ENCODE data around the gene OXSR1. TPM values are rescaled to one million over a fixed set of nuclear protein-coding genes. Genes with fewer than 3 reads are reported as not detected.
"Not testable (repeated sequence)": the region's sequence is repeated elsewhere in the genome, so short reads cannot be mapped to it uniquely, and the experiment has no call there.

The OXSR1 gene
- total RNA-seq, 1 donor from 2014 or later = 24.6 TPM

DNA sequence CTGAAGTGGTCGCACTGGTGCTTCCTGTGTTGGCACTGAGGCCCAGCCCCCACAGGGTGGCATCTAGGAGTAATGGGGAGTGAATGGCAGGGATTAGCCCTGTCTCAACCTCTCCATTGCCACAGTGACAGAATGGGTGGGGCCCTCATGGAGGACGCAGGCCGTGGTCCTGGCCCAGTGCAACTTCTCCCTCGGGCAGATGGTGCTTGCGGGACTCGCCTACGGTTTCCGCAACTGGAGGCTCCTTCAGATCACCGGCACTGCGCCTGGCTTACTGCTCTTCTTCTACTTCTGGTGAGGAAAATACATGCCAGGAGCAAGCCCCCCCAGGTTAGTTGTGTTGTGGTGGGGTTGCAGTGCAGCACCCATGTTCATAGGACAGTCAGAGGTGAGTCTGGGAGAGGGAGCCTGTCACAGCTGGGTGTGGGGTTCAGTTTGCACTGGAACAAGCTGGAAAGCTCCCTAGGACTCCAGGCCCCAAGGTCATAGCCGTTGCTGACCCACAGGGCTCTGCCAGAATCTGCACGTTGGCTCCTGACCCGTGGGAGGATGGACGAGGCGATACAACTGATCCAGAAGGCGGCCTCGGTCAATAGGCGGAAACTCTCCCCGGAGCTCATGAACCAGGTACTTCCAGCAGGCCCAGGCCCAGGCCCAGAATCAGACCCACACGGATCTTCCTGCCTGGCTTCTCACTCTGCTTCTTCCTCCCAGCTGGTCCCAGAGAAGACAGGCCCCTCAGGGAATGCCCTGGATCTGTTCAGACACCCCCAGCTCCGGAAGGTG lies 109.7 kb downstream of the OXSR1 start:
- intact Hi-C loops (cut with DNase I) = no loop called here
- no peak for DNase-seq (ENCODE audit: missing footprints)
- no peak for ATAC-seq

DNA sequence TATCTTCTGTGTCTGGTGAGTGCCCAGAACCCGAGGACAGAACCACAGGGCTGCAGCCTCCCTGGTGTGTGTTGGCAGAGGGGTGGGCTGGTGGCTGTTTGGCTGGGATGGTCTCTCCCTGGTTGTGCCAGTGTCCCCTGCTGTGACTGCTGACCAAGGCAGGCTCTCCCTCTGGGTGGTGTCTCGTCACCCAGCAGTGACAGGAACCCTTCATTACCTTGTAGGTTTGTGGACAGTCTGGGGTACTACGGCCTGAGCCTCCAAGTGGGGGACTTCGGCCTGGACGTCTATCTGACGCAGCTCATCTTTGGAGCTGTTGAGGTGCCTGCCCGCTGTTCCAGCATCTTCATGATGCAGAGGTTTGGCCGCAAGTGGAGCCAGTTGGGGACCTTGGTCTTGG lies 110.3 kb downstream of the OXSR1 start:
- ATAC-seq (no peak), DNase-seq (ENCODE audit: missing footprints) (no peak)
- intact Hi-C loops (cut with DNase I) = no loop called here

DNA sequence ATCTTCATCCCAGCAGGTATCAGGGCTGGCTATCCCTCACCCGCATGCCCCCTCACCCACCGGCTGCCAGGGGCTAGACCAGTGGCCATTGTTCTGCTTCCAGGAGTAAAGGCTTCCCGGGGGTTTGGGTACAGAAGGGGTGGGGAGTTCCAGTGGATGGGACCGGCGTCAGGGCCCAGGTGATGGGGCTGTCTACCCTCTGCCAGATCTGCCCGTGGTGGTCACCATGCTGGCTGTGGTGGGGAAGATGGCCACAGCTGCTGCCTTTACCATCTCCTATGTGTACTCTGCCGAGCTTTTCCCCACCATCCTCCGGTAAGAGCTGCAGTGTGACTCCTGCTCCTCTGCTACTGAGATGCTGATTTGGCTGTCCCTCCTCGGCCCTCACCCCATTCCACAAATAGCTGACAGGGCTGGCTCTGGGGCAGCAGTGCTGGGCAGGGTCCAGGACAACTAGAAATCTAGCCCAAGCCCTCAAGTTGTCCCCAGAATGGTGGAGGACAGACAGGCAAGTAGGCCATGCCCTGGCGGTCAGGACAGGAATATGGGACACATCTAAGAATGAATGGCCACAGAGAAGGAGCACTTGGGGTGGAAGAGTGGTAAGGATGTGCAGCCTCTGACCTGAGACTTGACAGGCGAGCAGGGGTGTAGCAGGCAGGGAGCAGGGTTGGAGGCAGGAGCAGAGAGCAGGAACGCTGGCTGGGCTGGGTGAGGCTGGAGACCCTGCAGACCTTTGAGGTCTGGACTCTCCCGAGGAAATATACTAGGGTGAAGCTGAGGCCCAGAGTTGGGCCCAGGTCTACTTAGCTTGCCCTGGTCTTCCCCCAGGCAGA lies 111.0 kb downstream of the OXSR1 start:
- DNase-seq (ENCODE audit: missing footprints) (no peak), ATAC-seq (peak; percentile 58)
- intact Hi-C loops (cut with DNase I) = no loop called here

DNA sequence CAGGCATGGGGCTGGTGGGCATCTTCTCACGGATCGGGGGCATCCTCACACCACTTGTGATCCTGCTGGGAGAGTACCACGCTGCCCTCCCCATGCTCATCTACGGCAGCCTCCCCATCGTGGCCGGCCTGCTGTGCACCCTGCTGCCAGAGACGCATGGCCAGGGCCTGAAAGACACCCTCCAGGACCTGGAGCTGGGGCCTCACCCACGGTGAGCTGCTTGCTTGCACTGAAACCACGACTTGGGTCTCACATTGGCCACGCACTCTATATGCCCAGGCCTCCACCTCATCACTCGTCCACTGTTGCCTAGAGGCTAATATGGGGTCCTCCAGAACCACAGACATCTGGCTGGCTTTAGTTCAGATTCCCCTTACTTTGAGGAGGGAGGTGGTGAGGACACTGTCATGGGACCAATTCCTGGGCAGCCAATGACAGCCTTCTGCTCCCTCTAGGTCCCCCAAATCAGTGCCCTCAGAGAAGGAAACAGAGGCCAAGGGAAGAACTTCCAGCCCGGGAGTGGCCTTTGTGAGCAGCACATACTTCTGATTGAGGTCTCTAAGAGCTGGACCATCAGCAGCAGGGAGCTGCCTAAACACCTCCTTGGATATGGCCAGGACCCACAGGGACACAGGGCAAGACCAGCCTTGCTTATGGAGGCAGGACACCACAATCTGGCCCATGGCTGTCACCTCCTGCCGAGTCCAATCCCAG lies 111.7 kb downstream of the OXSR1 start:
- DNase-seq (ENCODE audit: missing footprints) (no peak), ATAC-seq (no peak)
- intact Hi-C loops (cut with DNase I) = no loop called here

DNA sequence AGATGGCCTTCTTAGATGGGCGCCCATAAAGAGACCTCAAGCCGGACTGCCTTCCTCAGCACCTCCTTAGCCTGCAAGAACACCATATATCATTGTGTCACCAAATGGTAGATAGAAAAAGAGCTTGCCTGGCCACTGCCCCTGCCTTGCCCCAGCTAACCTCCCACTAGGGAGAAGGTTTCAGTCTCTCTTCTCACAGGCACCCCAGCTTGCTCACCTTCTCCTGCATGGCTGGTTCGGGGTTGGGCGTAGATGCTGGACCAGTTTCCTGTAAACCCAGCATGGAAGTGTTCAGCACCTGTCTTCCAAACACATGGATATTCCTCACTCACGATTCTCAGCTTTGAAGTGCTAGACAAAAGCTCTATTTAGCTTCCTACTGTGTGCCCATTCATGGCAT lies 113.5 kb downstream of the OXSR1 start:
- intact Hi-C loops (cut with DNase I) = no loop called here
- ATAC-seq (no peak), DNase-seq (ENCODE audit: missing footprints) (no peak)

DNA sequence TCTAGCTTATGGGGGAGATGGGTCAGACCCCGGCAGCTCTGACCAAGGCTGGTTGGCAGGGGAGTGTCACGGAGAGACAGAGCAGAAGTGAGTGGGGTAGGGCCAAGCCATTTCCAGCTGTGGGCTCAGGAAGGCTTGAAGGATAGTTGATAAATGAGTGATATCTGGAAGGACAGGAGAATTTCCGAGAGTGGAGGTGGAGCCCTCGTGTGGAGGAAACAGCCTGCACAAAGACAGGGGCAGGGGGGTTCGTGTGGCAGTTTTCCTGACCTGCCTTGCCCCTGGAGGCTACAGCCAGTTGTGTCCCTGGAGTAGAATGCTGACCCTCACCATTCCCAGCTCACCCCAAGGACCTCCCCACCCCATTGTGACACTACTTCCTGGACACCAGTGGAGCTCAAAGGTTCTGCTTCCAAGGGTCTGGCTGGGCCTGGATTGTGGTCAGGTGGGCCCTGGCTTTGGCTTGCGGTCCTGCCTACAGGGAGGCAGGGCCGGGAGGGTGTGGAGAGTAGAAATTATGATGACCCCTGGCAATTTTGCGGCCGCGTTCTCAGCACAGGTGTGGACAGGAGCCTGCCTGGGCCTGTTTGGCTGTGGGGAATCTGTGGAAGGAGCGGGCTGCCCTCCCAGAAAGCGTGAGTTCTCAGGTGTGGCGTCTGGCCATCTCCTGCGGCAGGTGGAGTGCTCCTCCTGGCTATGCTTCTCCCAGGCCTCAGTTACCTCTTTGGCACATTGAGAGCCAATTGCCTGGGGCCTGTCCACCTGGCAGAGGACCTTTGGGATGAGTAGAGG lies 116.8 kb downstream of the OXSR1 start, which contains the start of gene SLC22A14:
Gene SLC22A14, plus strand, starts transcription at position 400 of the 792 bp plus-strand sequence. CDS start 23,733 bp downstream, outside the sequence.
- intact Hi-C loops (cut with DNase I) = no loop called here
- DNase-seq (ENCODE audit: missing footprints) (no peak), ATAC-seq (no peak)

DNA sequence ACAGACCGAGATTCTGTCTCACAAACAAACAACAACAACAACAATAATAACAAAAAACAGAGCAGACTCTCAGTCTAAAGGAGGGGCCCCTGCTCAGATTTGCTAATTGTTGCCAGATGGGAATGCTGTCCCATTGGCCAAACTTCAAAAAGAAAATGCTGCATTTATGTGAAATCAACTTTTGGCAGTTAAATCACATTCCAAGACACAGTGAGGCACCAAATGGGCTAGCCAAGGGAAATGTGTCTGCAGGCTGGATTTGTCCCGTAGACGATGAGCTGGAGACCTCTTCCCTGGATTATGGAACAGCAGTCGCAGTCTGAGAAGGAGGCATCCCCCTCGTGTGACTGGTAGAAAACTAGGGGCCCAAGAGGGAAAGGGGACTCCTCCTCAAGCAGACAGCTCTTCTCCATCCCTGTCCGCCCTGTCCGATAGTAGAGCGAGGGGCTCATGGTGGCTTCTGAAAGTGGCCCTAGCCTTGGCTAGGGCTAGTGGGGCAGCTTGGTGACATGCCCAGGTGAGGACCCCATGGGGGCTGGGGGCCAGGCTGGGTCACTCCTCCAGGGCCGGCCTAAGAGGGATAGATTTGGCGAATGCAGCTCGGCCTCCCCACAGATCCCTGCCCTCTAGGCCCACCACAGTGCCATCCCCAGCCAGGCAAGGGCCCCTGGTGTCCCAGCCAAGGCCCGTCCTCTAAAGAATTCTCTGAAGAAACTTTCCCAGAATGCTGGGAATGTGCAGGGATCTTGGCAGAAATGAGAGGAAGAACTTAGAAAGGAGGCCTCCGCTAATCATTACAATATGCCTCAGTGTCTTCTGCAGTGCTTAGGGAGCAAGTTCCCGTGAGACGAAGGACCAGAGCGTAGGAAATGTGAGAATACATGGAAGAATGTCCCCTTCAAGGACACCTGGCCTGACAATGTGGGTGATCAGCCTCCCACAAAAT lies 118.7 kb downstream of the OXSR1 start:
- ATAC-seq (no peak), DNase-seq (ENCODE audit: missing footprints) (no peak)
- intact Hi-C loops (cut with DNase I) = no loop called here

DNA sequence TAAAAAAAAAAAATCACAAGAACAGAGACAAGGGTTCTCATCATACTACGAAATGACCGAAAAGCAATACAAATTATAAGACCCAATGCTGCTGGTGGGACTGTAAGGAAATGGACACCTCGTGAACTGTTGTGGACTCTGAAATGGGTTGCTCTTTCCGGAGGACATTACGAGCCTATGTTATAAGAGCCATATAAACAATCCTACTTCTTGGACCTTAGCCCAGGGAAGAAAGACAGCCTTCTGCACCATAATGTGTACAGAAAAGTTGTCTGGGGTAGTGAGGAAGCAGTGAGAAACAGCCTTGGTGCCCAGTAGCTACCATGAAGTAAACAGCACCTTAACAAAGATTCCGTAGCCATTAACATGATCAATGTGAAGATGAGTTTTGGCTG lies 119.4 kb downstream of the OXSR1 start:
- intact Hi-C loops (cut with DNase I) = no loop called here
- DNase-seq (ENCODE audit: missing footprints) (no peak), ATAC-seq (no peak)

DNA sequence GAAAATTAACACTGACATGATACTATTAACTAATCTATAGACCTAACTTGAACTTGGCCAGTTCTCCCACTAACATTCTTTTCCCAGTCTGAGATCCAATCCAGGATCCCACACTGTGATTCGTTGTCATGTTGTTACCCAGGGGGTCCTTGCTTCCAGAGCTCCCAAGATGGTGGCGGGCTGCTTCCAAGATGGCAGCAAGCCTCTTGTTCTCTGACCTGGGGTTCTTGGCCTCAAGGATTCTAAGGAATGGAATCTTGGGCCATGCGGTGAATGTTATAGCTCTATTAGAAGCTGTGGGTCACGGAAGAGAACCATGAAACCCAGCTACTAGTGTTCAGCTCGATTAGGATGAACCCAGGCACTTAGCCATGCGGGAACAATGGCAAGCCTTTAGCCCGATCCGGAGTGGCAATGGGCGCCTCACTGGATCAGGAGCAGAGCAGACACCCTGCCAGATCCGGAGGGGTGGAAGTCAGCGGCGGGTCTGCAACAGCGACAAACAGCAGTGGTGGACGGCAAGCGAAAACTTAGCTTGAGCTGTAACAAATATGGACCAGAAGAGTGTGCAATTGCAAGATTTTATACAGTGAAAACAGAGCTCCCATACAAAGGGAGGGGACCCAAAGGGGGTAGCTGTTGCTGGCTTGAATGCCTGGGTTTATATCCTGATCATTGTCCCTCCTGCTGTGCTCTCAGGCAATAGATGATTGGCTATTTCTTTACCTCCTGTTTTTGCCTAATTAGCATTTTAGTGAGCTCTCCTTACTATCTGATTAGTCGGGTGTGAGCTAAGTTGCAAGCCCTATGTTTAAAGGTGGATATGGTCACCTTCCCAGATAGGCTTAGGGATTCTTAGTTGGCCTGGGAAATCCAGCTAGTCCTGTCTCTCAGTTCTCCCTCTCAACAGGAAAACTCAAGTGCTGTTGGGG lies 124.2 kb downstream of the OXSR1 start:
- ATAC-seq; DNase-seq (ENCODE audit: missing footprints); intact Hi-C loops (cut with DNase I): not testable (repeated sequence)

DNA sequence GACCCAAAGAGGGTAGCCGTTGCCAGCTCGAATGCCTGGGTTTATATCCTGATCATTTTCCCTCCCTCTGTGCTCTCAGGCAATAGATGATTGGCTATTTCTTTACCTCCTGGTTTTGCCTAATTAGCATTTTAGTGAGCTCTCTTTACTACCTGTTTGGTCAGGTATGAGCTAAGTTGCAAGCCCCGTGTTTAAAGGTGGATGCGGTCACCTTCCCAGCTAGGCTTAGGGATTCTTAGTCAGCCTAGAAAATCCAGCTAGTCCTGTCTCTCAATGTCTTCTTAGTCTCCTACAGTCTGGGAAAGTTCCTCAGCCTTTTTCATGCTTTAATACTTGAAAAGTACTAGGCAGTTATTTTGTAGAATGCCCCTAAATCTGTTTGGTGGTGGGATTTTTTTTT lies 131.7 kb downstream of the OXSR1 start:
- intact Hi-C loops (cut with DNase I); DNase-seq (ENCODE audit: missing footprints); ATAC-seq: not testable (repeated sequence)

DNA sequence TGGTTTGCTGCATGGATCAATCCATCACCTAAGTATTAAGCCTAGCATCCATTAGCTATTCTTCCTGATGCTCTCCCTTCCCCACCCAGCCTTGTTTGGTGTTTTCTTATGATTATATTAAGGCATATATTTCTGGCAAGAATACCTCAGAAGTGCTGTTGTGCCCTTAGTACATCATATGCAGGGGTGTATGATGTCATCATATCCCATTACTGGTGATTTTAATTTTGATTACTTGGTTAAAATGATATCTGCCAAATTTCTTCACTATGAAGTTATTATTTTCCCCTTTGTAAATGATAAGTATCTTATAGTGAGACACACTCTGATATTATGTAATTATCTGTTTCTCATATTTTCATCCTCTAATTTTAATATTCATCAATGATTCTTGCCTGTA lies 132.2 kb downstream of the OXSR1 start:
- DNase-seq (ENCODE audit: missing footprints) = no peak
- intact Hi-C loops (cut with DNase I) = no loop called here
- no peak for ATAC-seq

DNA sequence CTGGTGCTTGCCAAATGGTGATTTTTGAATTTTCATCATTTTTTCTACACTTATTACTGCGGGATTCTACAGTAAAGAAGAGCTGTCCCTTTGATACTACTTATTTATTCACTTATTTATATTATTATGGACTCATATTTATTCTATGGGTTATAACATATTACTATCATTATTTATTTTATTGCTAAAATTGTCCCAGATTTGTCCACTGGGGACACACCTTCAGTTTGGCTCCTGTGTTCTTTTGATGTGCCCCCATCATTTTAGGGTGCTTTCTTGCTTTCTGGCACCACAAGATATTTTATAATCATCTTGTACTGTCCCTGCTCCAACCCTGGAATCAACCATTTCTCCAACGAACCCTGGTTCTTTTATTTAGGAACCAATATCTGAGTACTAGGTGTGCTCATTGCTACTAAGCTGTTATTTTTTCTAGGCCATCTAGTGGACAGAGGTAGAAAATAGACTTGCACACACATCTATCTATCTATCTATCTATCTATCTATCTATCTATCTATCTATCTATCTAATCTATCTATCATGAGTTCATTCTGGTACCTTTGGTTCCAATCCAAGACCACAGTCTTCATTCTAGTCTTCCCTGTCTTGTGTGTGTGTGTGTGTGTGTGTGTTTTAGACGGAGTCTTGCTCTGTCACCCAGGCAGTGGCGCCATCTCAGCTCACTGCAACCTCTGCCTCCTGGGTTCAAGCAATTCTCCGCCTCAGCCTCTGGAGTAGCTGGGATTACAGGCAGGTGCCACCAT lies 132.8 kb downstream of the OXSR1 start:
- no peak for ATAC-seq
- intact Hi-C loops (cut with DNase I) = no loop called here
- DNase-seq (ENCODE audit: missing footprints) = no peak

Data from Right ventricle myocardium inferior (tissue), 1 donor.